ENCODE data around the gene NLRP12.
"Not testable (repeated sequence)": the region's sequence is repeated elsewhere in the genome, so short reads cannot be mapped to it uniquely, and the experiment has no call there.

Gene NLRP12, protein sequence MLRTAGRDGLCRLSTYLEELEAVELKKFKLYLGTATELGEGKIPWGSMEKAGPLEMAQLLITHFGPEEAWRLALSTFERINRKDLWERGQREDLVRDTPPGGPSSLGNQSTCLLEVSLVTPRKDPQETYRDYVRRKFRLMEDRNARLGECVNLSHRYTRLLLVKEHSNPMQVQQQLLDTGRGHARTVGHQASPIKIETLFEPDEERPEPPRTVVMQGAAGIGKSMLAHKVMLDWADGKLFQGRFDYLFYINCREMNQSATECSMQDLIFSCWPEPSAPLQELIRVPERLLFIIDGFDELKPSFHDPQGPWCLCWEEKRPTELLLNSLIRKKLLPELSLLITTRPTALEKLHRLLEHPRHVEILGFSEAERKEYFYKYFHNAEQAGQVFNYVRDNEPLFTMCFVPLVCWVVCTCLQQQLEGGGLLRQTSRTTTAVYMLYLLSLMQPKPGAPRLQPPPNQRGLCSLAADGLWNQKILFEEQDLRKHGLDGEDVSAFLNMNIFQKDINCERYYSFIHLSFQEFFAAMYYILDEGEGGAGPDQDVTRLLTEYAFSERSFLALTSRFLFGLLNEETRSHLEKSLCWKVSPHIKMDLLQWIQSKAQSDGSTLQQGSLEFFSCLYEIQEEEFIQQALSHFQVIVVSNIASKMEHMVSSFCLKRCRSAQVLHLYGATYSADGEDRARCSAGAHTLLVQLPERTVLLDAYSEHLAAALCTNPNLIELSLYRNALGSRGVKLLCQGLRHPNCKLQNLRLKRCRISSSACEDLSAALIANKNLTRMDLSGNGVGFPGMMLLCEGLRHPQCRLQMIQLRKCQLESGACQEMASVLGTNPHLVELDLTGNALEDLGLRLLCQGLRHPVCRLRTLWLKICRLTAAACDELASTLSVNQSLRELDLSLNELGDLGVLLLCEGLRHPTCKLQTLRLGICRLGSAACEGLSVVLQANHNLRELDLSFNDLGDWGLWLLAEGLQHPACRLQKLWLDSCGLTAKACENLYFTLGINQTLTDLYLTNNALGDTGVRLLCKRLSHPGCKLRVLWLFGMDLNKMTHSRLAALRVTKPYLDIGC

DNA sequence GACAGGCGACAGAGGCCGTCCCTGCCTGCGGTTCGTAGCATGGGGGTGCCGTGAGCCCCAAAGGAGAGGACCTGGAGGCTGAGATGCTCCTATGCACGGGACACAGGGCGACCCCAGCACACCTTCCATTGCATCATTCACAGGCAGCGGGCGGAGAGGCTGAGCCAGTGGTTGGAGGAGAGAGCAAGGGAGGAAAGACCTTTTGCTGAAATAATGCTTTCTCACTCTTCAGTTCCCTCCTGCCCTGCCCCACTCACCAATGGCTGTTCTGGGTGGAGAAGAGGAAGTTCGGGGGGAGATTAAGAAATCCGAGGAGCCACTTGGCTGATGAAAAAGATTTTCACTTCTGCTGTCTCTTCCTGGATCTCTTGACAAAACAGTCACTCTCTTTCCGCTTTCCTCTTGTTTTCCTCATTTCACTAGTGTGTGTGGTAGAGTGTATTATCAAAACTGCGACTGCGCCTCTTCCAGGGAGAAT, at the start of gene NLRP12:
NLRP12 (minus strand) TSS at position 181 of the 478 bp plus-strand sequence; CDS start at position 41, 140 bp downstream.
- DNase-seq (ENCODE audit: low spot score), result no peak

DNA sequence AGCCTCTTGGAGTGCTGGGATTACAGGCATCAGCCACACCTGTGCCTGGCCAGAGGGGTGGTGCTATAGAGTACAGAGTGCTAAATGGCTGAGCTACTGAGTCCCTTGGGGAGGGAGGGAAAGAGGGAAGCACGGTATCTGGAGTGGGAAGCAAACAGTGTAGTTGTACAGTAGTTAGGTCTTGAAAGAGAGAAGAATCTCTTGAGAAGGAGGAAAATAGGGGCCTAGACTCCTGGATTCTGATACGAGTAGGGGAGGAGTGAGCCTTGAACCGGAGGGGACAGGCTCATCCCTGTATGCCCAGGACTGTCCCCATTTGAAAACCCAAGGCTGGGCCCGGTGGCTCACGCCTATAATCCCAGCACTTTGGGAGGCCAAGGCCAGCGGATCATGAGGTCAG, 48.6 kb upstream of the NLRP12 start:
- DNase-seq (ENCODE audit: low spot score), result no peak

GRCh38 chr19:53871454-53871853, 47.3 kb upstream of the NLRP12 start:
- DNase-seq (ENCODE audit: low spot score), result no peak

- no peak for DNase-seq (ENCODE audit: low spot score)
These were observed 46.4 kb upstream of the NLRP12 start for GRCh38 chr19:53870485-53870844.

GRCh38 chr19:53869805-53870484, 45.8 kb upstream of the NLRP12 start:
- not testable (repeated sequence) for DNase-seq (ENCODE audit: low spot score)

GRCh38 chr19:53868892-53869804, 45.0 kb upstream of the NLRP12 start:
- DNase-seq (ENCODE audit: low spot score), result peak; percentile 93

GRCh38 chr19:53868091-53868891, 44.2 kb upstream of the NLRP12 start:
- no peak for DNase-seq (ENCODE audit: low spot score)

DNA sequence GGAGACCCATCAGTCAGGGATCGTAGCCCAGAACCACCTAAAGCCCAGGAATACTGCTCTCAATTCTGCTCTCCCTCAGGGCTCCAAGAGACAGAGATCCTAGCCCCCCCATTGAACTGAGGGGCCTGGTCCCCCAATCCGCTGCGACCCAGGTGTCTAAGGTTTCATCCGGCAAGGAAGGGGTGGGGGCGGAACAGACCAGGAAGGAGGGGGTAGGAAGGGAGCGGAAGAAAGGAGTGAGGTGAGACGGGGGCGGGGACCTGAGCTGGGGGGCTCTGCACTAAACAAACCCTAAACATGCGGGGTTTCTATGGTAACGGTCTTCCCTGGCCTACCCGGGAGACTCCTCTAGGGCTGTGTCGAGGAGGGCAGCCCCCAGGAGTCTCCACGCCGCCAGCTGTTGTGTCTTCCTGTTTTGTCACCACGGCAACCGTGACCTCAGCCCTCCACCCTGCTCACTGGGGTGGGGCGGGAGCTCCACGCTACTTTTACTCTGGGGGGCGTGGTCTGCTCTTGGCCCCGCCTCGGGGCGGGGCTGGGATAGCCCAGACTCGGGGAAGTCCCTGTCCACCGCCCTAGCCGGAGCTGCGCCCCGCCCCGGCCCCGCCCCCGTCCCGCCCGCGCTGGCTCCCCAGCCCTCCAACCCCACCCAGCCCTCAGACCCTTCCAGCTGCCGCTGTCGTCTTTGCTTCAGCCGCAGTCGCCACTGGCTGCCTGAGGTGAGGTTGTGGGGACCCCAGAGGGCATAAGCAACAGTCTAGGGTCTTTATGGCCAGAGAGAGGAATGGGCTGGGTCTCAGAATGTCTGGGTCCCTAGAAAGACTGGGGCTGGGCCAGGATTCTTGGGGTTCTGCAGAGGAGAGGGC, 43.3 kb upstream of the NLRP12 start, which contains the start of gene MYADM:
MYADM (plus strand) TSS at position 659 of the 866 bp plus-strand sequence. CDS start 5,647 bp downstream, outside the sequence.
- DNase-seq (ENCODE audit: low spot score), result peak; percentile 100

- DNase-seq (ENCODE audit: low spot score), result no peak
These were observed 42.7 kb upstream of the NLRP12 start for GRCh38 chr19:53866865-53867224.

GRCh38 chr19:53865918-53866864, 42.1 kb upstream of the NLRP12 start:
- peak; percentile 92 for DNase-seq (ENCODE audit: low spot score)

DNA sequence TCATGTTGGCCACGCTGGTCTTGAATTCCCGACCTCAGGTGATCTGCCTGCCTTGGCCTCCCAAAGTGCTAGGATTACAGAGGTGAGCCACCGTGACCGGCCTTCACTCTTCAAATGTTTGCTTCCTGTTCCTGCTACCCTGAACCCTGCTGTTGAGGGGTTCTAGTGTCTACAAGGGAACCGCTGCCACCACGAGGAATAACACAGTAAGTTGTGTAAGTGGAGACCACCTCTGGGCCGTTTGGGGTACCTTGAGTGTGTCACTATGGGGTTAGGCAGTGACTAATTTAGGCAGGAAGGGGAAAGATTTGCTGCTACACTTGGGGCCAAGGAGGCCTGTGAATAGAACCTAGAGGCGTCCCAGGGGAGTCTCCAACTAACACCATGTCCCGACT, 41.4 kb upstream of the NLRP12 start:
- DNase-seq (ENCODE audit: low spot score), result no peak

- no peak for DNase-seq (ENCODE audit: low spot score)
These were observed 40.3 kb upstream of the NLRP12 start for GRCh38 chr19:53864308-53864836.

- DNase-seq (ENCODE audit: low spot score), result no peak
These were observed 29.6 kb upstream of the NLRP12 start for GRCh38 chr19:53853707-53854106.

DNA sequence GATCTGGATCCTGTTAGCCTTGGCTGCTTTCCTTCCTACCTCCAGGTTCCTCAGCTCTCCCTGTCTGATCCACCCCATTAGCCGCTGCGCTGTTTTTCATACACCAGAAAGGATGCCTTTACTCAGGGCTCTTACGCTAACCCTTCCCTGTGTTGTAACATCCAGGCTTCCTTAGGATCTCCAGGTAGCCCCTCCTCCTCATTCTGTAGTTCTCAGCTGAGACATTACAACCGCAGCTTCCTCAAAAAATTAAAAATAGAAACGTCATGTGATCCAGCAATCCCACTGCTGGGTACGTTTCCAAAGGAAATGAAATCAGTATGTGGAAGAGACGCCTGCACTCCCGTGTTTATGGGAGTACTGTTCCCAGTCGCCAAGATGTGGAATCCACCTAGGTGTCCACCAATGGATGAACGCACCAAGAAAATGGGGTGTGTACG, 25.1 kb upstream of the NLRP12 start:
- no peak for DNase-seq (ENCODE audit: low spot score)

DNA sequence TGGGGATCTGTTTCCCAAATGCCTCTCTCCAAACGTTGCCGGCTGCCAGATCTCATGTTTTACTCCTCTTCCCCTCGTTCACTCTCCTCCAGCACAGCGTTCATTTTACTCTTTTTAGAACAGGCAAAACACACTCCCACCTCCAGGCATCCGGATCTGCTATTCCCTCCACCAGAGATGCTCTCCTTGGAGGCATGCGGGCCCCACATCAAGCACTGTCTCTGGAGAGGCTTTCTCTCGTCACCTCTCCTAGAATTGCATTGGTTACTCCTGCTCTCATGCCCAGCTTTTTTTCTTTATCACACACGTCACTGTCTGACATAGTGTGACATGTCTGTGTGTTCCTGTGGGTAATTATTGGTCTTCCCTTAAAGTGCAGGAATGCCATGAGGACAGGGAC, 23.4 kb upstream of the NLRP12 start:
- no peak for DNase-seq (ENCODE audit: low spot score)

- no peak for DNase-seq (ENCODE audit: low spot score)
These were observed 20.7 kb upstream of the NLRP12 start for GRCh38 chr19:53844849-53845246.

- DNase-seq (ENCODE audit: low spot score), result not testable (repeated sequence)
These were observed 16.8 kb upstream of the NLRP12 start for GRCh38 chr19:53840914-53841313.
